Smooth muscle cell (in vitro differentiated cells): ENCODE results near the gene BTG1. TPM values are rescaled to one million over a fixed set of nuclear protein-coding genes. Genes with fewer than 3 reads are reported as not detected.
"Not testable (repeated sequence)": the region's sequence is repeated elsewhere in the genome, so short reads cannot be mapped to it uniquely, and the experiment has no call there.

Source experiments
- DNase-seq: peaks from one replicate; lab custom pipeline; 2025; ENCODE audit not compliant: unreplicated experiment; lab: John Stamatoyannopoulos, UW
- H2AFZ ChIP-seq: fragments of 200-600 bp; sonication (generic); 2 replicates; pipeline ENCODE4 v1.6.0; 2016; ENCODE audit warnings: antibody characterized with exemption, low read depth, mild to moderate bottlenecking
- H3F3A ChIP-seq: fragments of 200-600 bp; sonication (generic); 2 replicates; pipeline ENCODE4 v1.6.0; 2017; ENCODE audit warnings: antibody characterized with exemption, low read depth
- H3K27ac ChIP-seq: fragments of 200-600 bp; sonication (generic); 2 replicates; pipeline ENCODE4 v1.5.1; 2016; ENCODE audit warnings: low read depth, mild to moderate bottlenecking
- H3K27me3 ChIP-seq: fragments of 200-600 bp; sonication (generic); 2 replicates; pipeline ENCODE4 v1.6.1; 2016; ENCODE audit warnings: low read depth, mild to moderate bottlenecking
- H3K36me3 ChIP-seq: fragments of 200-600 bp; sonication (generic); 2 replicates; pipeline ENCODE4 v1.5.1; 2016; ENCODE audit warnings: low read depth
- H3K4me1 ChIP-seq: fragments of 200-600 bp; sonication (generic); 2 replicates; pipeline ENCODE4 v1.5.1; 2016; ENCODE audit warnings: low read depth
- H3K4me2 ChIP-seq: fragments of 200-600 bp; sonication (generic); 2 replicates; pipeline ENCODE4 v1.6.0; 2016; ENCODE audit warnings: mild to moderate bottlenecking
- H3K4me3 ChIP-seq: fragments of 200-600 bp; sonication (generic); 2 replicates; pipeline ENCODE4 v1.5.1; 2016; ENCODE audit warnings: mild to moderate bottlenecking
- H3K79me2 ChIP-seq: fragments of 200-600 bp; sonication (generic); 2 replicates; pipeline ENCODE4 v1.6.0; 2016; ENCODE audit warnings: low read depth, mild to moderate bottlenecking
- H3K9ac ChIP-seq: fragments of 200-600 bp; sonication (generic); 2 replicates; pipeline ENCODE4 v1.6.0; 2016; ENCODE audit warnings: low read depth
- H3K9me3 ChIP-seq: fragments of 200-600 bp; sonication (generic); replicated peaks from 2 replicates; pipeline ENCODE4 v1.5.1; 2016; ENCODE audit warnings: low read depth
- H4K20me1 ChIP-seq: fragments of 200-600 bp; sonication (generic); 2 replicates; pipeline ENCODE4 v1.6.0; 2016; ENCODE audit warnings: low read depth
- CTCF ChIP-seq: fragments of 200-600 bp; sonication (generic); IDR thresholded peaks from 2 replicates; pipeline ENCODE4 v1.5.1; 2017; ENCODE audit warnings: borderline replicate concordance, mild to moderate bottlenecking, antibody characterized with exemption; ENCODE audit not compliant: insufficient read depth, poor library complexity, severe bottlenecking
- WGBS: methylation state at CpG from one replicate; pipeline ENCODE4 v1.1.7; 2016; ENCODE audit warnings: low lambda C conversion rate; 5-methylcytosine and 5-hydroxymethylcytosine counted together
- polyA plus RNA-seq: library from polyadenylated mRNA; unstranded; fragments of >200 nt; fragmentation: Nextera tagmentation; extraction: Ambion mirVana; gene quantifications from 2 replicates; pipeline ENCODE4 v1.2.1, GENCODE V29; 2016
- total RNA-seq: library from RNA; depleted of rRNA; stranded (reverse); fragments of >200 nt; gene quantifications from 2 replicates; pipeline ENCODE4 v1.2.3, GENCODE V29; 2014

The BTG1 gene
- total and polyA plus RNA-seq, 2 experiments from 2014 or later, result 42.1 to 70.4 TPM

- H3K9ac ChIP-seq, result no peak overlapping the region
Observed at GRCh38 chr12:92136026-92136730, 9.5 kb downstream of the BTG1 start.

GRCh38 chr12:92135541-92135940 lies 10.1 kb downstream of the BTG1 start:
- H3F3A ChIP-seq, result peaks cover 19% of the 10 kb centered on the region
- not testable (repeated sequence) for H3K9me3 ChIP-seq, H3K27me3 ChIP-seq, H3K4me3 ChIP-seq, H3K4me2 ChIP-seq, DNase-seq, H3K9ac ChIP-seq, H3K36me3 ChIP-seq, H2AFZ ChIP-seq
- peaks cover 87% of the 10 kb centered on the region for H3K79me2 ChIP-seq
- peaks cover 55% of the 10 kb centered on the region for H3K4me1 ChIP-seq
- peaks cover 92% of the 10 kb centered on the region for H4K20me1 ChIP-seq
- H3K27ac ChIP-seq, result peak overlapping the region; percentile 51
- 98% methylated on average over 8 of the region's 8 CpGs for WGBS

More at GRCh38 chr12:92136026-92136730, 9.5 kb downstream of the BTG1 start:
- TF ChIP-seq CTCF, result no peak
- Histone ChIP-seq H3K4me1 (peaks cover 62% of the 10 kb centered on the region), H2AFZ (no peak overlapping the region), H3K27me3 (no peaks in the 10 kb centered on the region), H3K27ac (peak overlapping the region; percentile 91), H3K79me2 (peaks cover 90% of the 10 kb centered on the region), H3K4me3 (no peak overlapping the region), H3K4me2 (peak overlapping the region; percentile 89), H3K9me3 (no peaks in the 10 kb centered on the region), H3K36me3 (no peaks in the 10 kb centered on the region), H4K20me1 (peaks cover 93% of the 10 kb centered on the region), H3F3A (peaks cover 19% of the 10 kb centered on the region)
- 86% methylated on average over 8 of the region's 8 CpGs for WGBS
- no peak for DNase-seq

GRCh38 chr12:92134638-92135274 lies 10.9 kb downstream of the BTG1 start:
- H3F3A ChIP-seq, result peaks cover 14% of the 10 kb centered on the region
- H3K4me3 ChIP-seq, result no peak overlapping the region
- H3K9ac ChIP-seq, result no peak overlapping the region
- H2AFZ ChIP-seq, result no peak overlapping the region
- H3K36me3 ChIP-seq, result no peaks in the 10 kb centered on the region
- H3K9me3 ChIP-seq, result no peaks in the 10 kb centered on the region
- DNase-seq, result no peak
- no peak for TF ChIP-seq CTCF
- peak overlapping the region; percentile 51 for H3K27ac ChIP-seq
- WGBS, result 47% methylated on average over 5 of the region's 5 CpGs
- H3K4me1 ChIP-seq, result peaks cover 48% of the 10 kb centered on the region
- peaks cover 85% of the 10 kb centered on the region for H4K20me1 ChIP-seq
- peaks cover 86% of the 10 kb centered on the region for H3K79me2 ChIP-seq
- peak overlapping the region; percentile 8 for H3K4me2 ChIP-seq
- H3K27me3 ChIP-seq, result no peaks in the 10 kb centered on the region

- H3K27ac ChIP-seq, result peak overlapping the region; percentile 51
- DNase-seq, result no peak
- H3K4me3 ChIP-seq, result no peak overlapping the region
- H3K4me1 ChIP-seq, result peaks cover 41% of the 10 kb centered on the region
- H3F3A ChIP-seq, result peaks cover 10% of the 10 kb centered on the region
- peaks cover 78% of the 10 kb centered on the region for H4K20me1 ChIP-seq
- H3K79me2 ChIP-seq, result peaks cover 86% of the 10 kb centered on the region
- 51% methylated on average over 3 of the region's 3 CpGs for WGBS
- no peak for TF ChIP-seq CTCF
- no peak overlapping the region for H2AFZ ChIP-seq
- H3K4me2 ChIP-seq, result peak overlapping the region; percentile 8
- H3K9me3 ChIP-seq, result no peaks in the 10 kb centered on the region
- H3K27me3 ChIP-seq, result no peaks in the 10 kb centered on the region
- no peak overlapping the region for H3K9ac ChIP-seq
- H3K36me3 ChIP-seq, result no peaks in the 10 kb centered on the region
Observed at GRCh38 chr12:92133795-92134637, 11.6 kb downstream of the BTG1 start.
